A549 (cell line): ENCODE data around the gene POLR3A. TPM values are rescaled to one million over a fixed set of nuclear protein-coding genes. Genes with fewer than 3 reads are reported as not detected.

ENCODE experiments used
- ATAC-seq, 2 experiments: fragments of 200-7000 bp in 1 of 2; fragments of >200 bp in 1 of 2; cut with Nextera tagmentation in 1 of 2; cut with Tn5 transposase in 1 of 2; 3 replicates each; pipeline versions ENCODE4 v1.8.0 to v1.9.1; 2018 to 2020; ENCODE audit warnings: mild to moderate bottlenecking in 1 of 2, moderate library complexity in 1 of 2
- CTCF ChIA-PET: fragments of 300-600 bp; sonication (Branson Sonifier 250); formaldehyde crosslinking; extraction: SDS; loops from one replicate; lab custom pipeline; 2021; ENCODE audit warnings: antibody characterized with exemption, inconsistent platforms; lab: Yijun Ruan, JAX
- POLR2A ChIA-PET: fragments of 350-600 bp; formaldehyde crosslinking; extraction: SDS; loops from one replicate; lab custom pipeline; 2021; ENCODE audit warnings: antibody characterized with exemption, inconsistent platforms; lab: Yijun Ruan, JAX
- DNase-seq, 2 experiments: peaks; one replicate each; pipeline versions ENCODE4 v3.0.0 to v3.0.0-alpha.2; 2011 to 2016; ENCODE audit warnings: low read depth in 1 of 2, low spot score in 1 of 2
- FAIRE-seq: peaks from 2 replicates; lab custom pipeline; 2011; peaks lifted over from hg19 to GRCh38; lab: Jason Lieb, UNC
- H3K27ac ChIP-seq, 2 experiments: fragments of >200 bp; sonication (Bioruptor Twin); formaldehyde crosslinking; 3 replicates each; pipeline ENCODE4 v1.5.1; 2016 to 2017
- H3K4me1 ChIP-seq: fragments of >200 bp; sonication (Bioruptor Twin); formaldehyde crosslinking; 3 replicates; pipeline ENCODE4 v1.6.1; 2016
- H3K4me2 ChIP-seq: fragments of >200 bp; sonication (Bioruptor Twin); formaldehyde crosslinking; 3 replicates; pipeline ENCODE4 v1.6.1; 2016
- H3K4me3 ChIP-seq: fragments of >200 bp; sonication (Bioruptor Twin); formaldehyde crosslinking; 3 replicates; pipeline ENCODE4 v1.5.1; 2016
- H3K9me3 ChIP-seq: fragments of >200 bp; sonication (Bioruptor Twin); formaldehyde crosslinking; 3 replicates; pipeline ENCODE4 v1.6.1; 2016
- ATOH8 ChIP-seq: fragments of 250-450 bp; sonication (Bioruptor Pico); IDR thresholded peaks from 2 replicates; pipeline ENCODE4 v1.5.0; 2020; ENCODE audit warnings: low read depth, mild to moderate bottlenecking, moderate library complexity
- BHLHE40 ChIP-seq: IDR thresholded peaks from 2 replicates; pipeline ENCODE4 v1.6.1; 2012; ENCODE audit warnings: low read depth, low read length, inconsistent platforms
- CEBPB ChIP-seq, 2 experiments: fragments of >200 bp in 1 of 2; sonication (Bioruptor Twin) in 1 of 2; formaldehyde crosslinking in 1 of 2; IDR thresholded peaks; 2 replicates each; pipeline ENCODE4 v1.6.1; 2012 to 2016
- CHD4 ChIP-seq: fragments of 200-600 bp; sonication (generic); IDR thresholded peaks from 2 replicates; pipeline ENCODE4 v1.6.1; 2016; ENCODE audit warnings: antibody characterized with exemption, mild to moderate bottlenecking, borderline replicate concordance
- E2F6 ChIP-seq: IDR thresholded peaks from 2 replicates; pipeline ENCODE4 v1.6.1; 2012; ENCODE audit warnings: low read depth, borderline replicate concordance
- EHF ChIP-seq: fragments of 250-450 bp; sonication (Bioruptor Pico); IDR thresholded peaks from 2 replicates; pipeline ENCODE4 v1.5.0; 2020; ENCODE audit warnings: mild to moderate bottlenecking
- ELK1 ChIP-seq: fragments of 150-350 bp; IDR thresholded peaks from 2 replicates; pipeline ENCODE4 v1.6.1; 2014; ENCODE audit warnings: low read depth, mild to moderate bottlenecking, low read length
- EP300 ChIP-seq, 2 experiments: fragments of >200 bp; sonication (Bioruptor Twin); formaldehyde crosslinking; IDR thresholded peaks; 2 replicates in 1 of 2; 3 replicates in 1 of 2; pipeline ENCODE4 v1.6.1; 2016 to 2017
- FOSB ChIP-seq: fragments of 250-450 bp; sonication (Bioruptor Pico); IDR thresholded peaks from 2 replicates; pipeline ENCODE4 v1.5.0; 2020; ENCODE audit warnings: mild to moderate bottlenecking, moderate library complexity
- HOXA7 ChIP-seq: fragments of 250-450 bp; sonication (Bioruptor Pico); IDR thresholded peaks from 2 replicates; pipeline ENCODE4 v1.5.0; 2020; ENCODE audit warnings: mild to moderate bottlenecking, moderate library complexity
- JUN ChIP-seq, 2 experiments: fragments of >200 bp; sonication (Bioruptor Twin); formaldehyde crosslinking; IDR thresholded peaks; 2 replicates in 1 of 2; 3 replicates in 1 of 2; pipeline ENCODE4 v1.6.1; 2016 to 2017
- KDM1A ChIP-seq: fragments of 200-600 bp; sonication (generic); IDR thresholded peaks from 2 replicates; pipeline ENCODE4 v1.6.1; 2016; ENCODE audit warnings: low read depth, mild to moderate bottlenecking
- MAZ ChIP-seq: fragments of 150-350 bp; IDR thresholded peaks from 2 replicates; pipeline ENCODE4 v1.6.1; 2014; ENCODE audit warnings: antibody characterized with exemption, low read depth, low read length, borderline replicate concordance
- PHF8 ChIP-seq: fragments of 200-600 bp; sonication (generic); IDR thresholded peaks from 2 replicates; pipeline ENCODE4 v1.6.1; 2016; ENCODE audit warnings: low read depth, mild to moderate bottlenecking, antibody characterized with exemption, moderate library complexity, borderline replicate concordance
- RARB ChIP-seq: fragments of 250-450 bp; sonication (Bioruptor Pico); IDR thresholded peaks from 2 replicates; pipeline ENCODE4 v1.8.0; 2021; ENCODE audit warnings: mild to moderate bottlenecking, moderate library complexity
- RCOR1 ChIP-seq: fragments of 150-350 bp; IDR thresholded peaks from 2 replicates; pipeline ENCODE4 v1.6.1; 2014; ENCODE audit warnings: antibody characterized with exemption, low read length, low read depth
- SMC3 ChIP-seq: fragments of >200 bp; sonication (Bioruptor Twin); formaldehyde crosslinking; IDR thresholded peaks from 3 replicates; pipeline ENCODE4 v1.6.1; 2018; ENCODE audit warnings: inconsistent platforms
- TFCP2L1 ChIP-seq: fragments of 250-450 bp; sonication (Bioruptor Pico); IDR thresholded peaks from 2 replicates; pipeline ENCODE4 v1.5.0; 2021; ENCODE audit warnings: mild to moderate bottlenecking
- TP53 ChIP-seq: fragments of 250-450 bp; sonication (Bioruptor Pico); IDR thresholded peaks from 2 replicates; pipeline ENCODE4 v1.5.0; 2021; ENCODE audit warnings: mild to moderate bottlenecking, moderate library complexity
- USF2 ChIP-seq: fragments of 450-650 bp; IDR thresholded peaks from 2 replicates; pipeline ENCODE4 v1.6.1; 2014; ENCODE audit warnings: antibody characterized with exemption
- WGBS: methylation state at CpG from one replicate; pipeline ENCODE4 v1.1.6; 2017; ENCODE audit errors: missing lambda C conversion rate; 5-methylcytosine and 5-hydroxymethylcytosine counted together
- polyA plus RNA-seq, 4 experiments: library from polyadenylated mRNA; depleted of rRNA in 3 of 4; stranded (reverse); fragments of >200 nt; fragmentation: RNase III in 1 of 4; extraction: RNeasy Plus Mini Kit Qiagen cat#74134 plus additional on column Dnase treatment in 1 of 4; gene quantifications; 2 replicates in 3 of 4; 3 replicates in 1 of 4; pipeline ENCODE4 v1.2.3, GENCODE V29; 2011 to 2017

POLR3A gene
- polyA plus RNA-seq, 2 of the 4 experiments (the other 2 are of a cell fraction) = 10.9 to 17.7 TPM

- TF ChIP-seq TFCP2L1 (CRISPR knock-in tag) (peak; percentile 87), EP300 (IDR thresholded peaks at IDR 0.05) (no peak), CHD4 (no peak), RCOR1 (no peak), SMC3 (no peak), HOXA7 (peak; percentile 81), BHLHE40 (no peak), TP53 (peak; percentile 77; the same call in 1 of the 2 replicates), FOSB (CRISPR knock-in tag) (peak; percentile 74), E2F6 (no peak), RARB (CRISPR knock-in tag) (peak; percentile 62; the same call in 1 of the 2 replicates), ATOH8 (peak; percentile 8; the same call in 1 of the 2 replicates)
- ChIA-PET CTCF (interaction anchor here (0.8 to 1.2 kb wide), 2 partner anchors 9 to 685 kb away, joined by 4 to 5 read pairs; no protein-coding TSS in a partner anchor), POLR2A (no interaction called here)
These were observed 12.1 kb upstream of the POLR3A start for GRCh38 chr10:78041170-78042057.

GRCh38 chr10:78039743-78040142 lies 10.4 kb upstream of the POLR3A start:
- ChIA-PET POLR2A (no interaction called here), CTCF (interaction anchor here (4.8 kb wide), 1 partner anchor 8 kb away, joined by 37 read pairs; no protein-coding TSS in a partner anchor)
- FAIRE-seq (no peak), DNase-seq (no peak), ATAC-seq (no peak)
- H3K4me1 ChIP-seq = peaks cover 55% of the 10 kb centered on the region
- no peak overlapping the region for H3K4me3 ChIP-seq
- no peak overlapping the region for H3K4me2 ChIP-seq
- 86% methylated on average over 3 of the region's 3 CpGs for WGBS
- no peak for TF ChIP-seq USF2
- H3K27ac ChIP-seq = no peak overlapping the region
- no peaks in the 10 kb centered on the region for H3K9me3 ChIP-seq

More at GRCh38 chr10:78041170-78042057, 12.1 kb upstream of the POLR3A start:
- H3K4me3 ChIP-seq = no peak overlapping the region
- peaks cover 41% of the 10 kb centered on the region for H3K4me1 ChIP-seq
- ATAC-seq (no peak), DNase-seq (no peak), FAIRE-seq (no peak)
- no peak overlapping the region for H3K27ac ChIP-seq
- H3K4me2 ChIP-seq = no peak overlapping the region; the same call in 2 of the 3 replicates
- H3K9me3 ChIP-seq = no peaks in the 10 kb centered on the region
- 84% methylated on average over 5 of the region's 5 CpGs for WGBS

GRCh38 chr10:78038791-78039547 lies 9.7 kb upstream of the POLR3A start:
- ATAC-seq (no peak), FAIRE-seq (no peak), DNase-seq (no peak)
- peaks cover 55% of the 10 kb centered on the region for H3K4me1 ChIP-seq
- no peak overlapping the region for H3K4me3 ChIP-seq
- WGBS = 88% methylated on average over 5 of the region's 5 CpGs
- no peak overlapping the region for H3K27ac ChIP-seq
- H3K4me2 ChIP-seq = peak overlapping the region; percentile 82; the same call in 2 of the 3 replicates
- ChIA-PET POLR2A (no interaction called here), CTCF (interaction anchor here (4.8 kb wide), 1 partner anchor 8 kb away, joined by 37 read pairs; no protein-coding TSS in a partner anchor)
- TF ChIP-seq ELK1 (no peak), CHD4 (no peak), ATOH8 (no peak), EHF (CRISPR knock-in tag) (no peak), KDM1A (no peak), USF2 (no peak), CEBPB (IDR thresholded peaks at IDR 0.05) (no peak), JUN (IDR thresholded peaks at IDR 0.05) (no peak), PHF8 (no peak), EP300 (IDR thresholded peaks at IDR 0.05) (no peak), MAZ (no peak)
- H3K9me3 ChIP-seq = no peaks in the 10 kb centered on the region
